ENCODE results near the gene C9orf50.
A peak's percentile ranks its signal among the peaks of the same experiment; 100 is the strongest.
"Not testable (repeated sequence)": the region's sequence is repeated elsewhere in the genome, so short reads cannot be mapped to it uniquely, and the experiment has no call there.

The C9orf50 gene

DNA sequence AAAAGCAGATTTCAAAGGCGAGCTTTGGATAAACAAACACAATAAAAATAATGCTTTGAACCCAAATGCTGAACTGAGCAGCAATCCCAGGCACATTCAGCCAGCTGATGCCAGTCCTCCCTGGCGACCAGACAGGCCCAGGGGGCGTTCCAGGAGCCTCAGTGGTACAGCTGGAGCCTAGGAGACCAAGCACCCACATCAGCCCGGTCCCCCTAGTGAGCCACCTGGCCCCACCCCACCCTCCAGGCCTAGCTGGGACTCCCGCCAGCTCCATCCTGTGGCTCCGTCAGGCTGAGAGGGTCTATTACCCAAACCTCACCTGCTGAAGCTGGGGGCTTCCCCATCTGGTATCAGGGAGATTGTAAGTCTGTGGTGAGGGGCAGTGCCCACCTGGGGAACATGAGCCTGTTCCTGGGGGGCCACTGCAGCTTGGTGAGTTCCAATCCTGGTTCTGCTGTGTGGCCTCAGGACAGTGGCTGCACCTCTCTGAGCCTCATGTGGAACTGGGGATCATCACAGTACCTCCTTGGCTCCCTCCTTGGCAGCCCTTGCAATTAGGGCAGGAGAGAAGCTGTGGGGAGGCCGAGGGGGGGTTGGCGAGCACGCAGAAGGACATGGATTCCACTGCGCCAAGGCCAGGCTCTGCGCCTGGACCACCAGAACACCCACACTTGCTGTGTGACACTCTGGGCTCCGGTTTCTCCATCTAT is 16.7 kb downstream of the C9orf50 start:
- H3K4me1 ChIP-seq (ENCODE audit: insufficient read depth, low read length), result peaks cover 18% of the 10 kb centered on the region
- H3K27ac ChIP-seq (ENCODE audit: low read depth, low read length), result no peak overlapping the region
- H3K27me3 ChIP-seq (ENCODE audit: control insufficient read depth in 1 of 2, insufficient read depth in 2 of 2, low read length in 2 of 2), result no peaks in the 10 kb centered on the region
- H3K36me3 ChIP-seq (ENCODE audit: insufficient read depth, low read length), result no peaks in the 10 kb centered on the region
- H3K9me3 ChIP-seq (ENCODE audit: low read length), result no peaks in the 10 kb centered on the region
- no peak overlapping the region for H3K9ac ChIP-seq (ENCODE audit: low read length)
- no peak overlapping the region for H3K4me3 ChIP-seq (ENCODE audit: low read depth in 1 of 2, low read length in 2 of 2)

DNA sequence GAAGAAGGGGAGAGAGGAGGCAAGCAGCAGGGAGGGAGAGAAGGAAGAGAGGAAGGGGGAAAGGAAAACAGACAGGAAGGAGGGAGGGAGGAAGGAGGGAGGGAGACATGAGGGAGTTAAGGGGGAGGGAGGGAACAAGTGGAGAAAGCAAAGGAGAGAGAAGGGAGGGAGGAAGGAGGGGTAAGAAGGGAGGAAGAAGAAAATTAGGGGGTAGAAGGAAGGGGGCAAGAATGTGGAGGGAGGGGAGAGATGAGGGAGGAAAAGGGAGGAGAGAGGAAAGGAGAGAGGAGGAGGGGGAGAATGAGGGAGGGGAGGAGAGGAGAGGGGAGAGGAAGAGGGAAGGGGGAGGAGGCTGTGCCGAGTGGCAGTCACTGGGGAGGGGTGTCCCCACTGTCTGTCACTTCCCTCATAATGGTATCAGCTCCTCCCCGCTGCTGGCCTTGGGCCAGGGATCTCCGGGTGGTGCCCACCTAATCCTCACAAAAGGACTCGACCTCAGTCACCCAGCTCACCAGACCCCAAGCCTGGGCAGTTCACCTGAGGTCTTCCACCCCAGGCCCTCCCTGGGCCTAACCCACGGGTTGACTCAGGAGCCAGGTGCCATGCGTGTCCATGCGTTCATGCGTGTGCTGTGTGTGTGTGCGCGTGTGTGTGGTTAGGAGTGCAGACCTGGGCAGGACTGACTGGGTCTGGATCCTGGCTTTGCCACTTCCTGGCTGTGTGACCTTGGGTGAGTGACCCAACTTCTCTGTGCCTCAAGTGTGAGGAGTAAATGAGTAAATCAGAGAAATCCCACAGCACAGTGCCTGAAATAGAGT is 18.1 kb downstream of the C9orf50 start:
- Histone ChIP-seq H3K9me3 (ENCODE audit: low read length) (no peaks in the 10 kb centered on the region), H3K4me1 (ENCODE audit: insufficient read depth, low read length) (peaks cover 16% of the 10 kb centered on the region), H3K27me3 (ENCODE audit: control insufficient read depth in 1 of 2, insufficient read depth in 2 of 2, low read length in 2 of 2) (no peaks in the 10 kb centered on the region), H3K36me3 (ENCODE audit: insufficient read depth, low read length) (no peaks in the 10 kb centered on the region), H3K4me3 (ENCODE audit: low read depth in 1 of 2, low read length in 2 of 2) (no peak overlapping the region), H3K9ac (ENCODE audit: low read length) (no peak overlapping the region), H3K27ac (ENCODE audit: low read depth, low read length) (no peak overlapping the region)

DNA sequence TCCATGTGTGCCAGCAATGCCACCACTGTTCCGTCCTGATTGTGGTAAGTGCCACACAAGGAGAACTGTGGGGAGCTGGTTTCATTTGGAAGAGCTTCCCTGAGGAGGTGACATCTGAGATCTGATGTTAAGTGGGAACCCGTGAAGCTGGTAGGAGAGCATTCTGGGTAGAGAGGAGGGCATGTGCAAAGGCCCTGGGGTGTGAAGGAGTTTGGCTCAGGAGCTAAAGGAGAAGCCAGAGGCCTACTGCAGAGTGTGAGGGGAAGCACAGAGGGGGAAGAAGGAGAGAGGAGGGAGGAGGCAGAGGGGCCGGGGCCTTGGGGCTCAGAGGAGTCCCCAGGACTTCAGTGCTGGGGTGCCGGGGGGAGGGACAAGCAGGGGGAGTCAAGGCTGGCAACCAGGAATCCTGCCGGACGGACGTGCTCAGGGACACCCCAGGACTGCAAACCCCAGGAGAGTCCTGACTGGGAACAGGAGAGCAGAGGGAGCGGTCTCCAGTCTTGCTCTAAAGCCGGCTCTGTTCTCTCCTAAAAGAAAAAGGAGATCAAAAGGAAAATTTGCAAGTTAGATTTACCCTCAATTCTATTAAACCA is 19.7 kb downstream of the C9orf50 start:
- peaks cover 17% of the 10 kb centered on the region for H3K4me1 ChIP-seq (ENCODE audit: insufficient read depth, low read length)

DNA sequence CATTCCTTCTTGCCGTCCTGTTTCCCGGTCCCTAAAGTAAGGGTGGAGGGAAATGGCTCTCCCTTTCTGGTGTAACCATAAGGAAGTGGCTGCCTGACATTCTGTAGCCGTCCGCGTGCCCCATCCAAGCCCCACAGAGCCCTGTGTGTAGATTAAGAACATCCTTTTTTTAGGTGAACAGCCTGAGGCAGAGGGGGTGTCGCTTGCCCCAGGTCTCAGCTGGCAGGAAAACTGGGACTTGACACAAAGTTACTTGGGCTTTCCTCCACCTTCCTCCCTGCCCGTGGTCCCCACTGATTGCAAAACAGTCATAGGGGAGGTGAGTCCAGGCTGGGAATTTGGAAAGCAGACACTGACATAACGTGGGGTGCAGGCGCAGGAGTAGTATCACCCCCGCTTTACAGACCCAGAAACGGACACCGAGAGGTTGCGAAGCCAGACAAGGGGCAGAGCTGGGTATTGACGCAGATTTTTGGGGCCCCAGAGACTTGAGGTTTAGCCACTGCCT is 22.8 kb downstream of the C9orf50 start:
- Histone ChIP-seq H3K4me1 (ENCODE audit: insufficient read depth, low read length) (peaks cover 20% of the 10 kb centered on the region), H3K9me3 (ENCODE audit: low read length) (no peaks in the 10 kb centered on the region), H3K27ac (ENCODE audit: low read depth, low read length) (no peak overlapping the region), H3K36me3 (ENCODE audit: insufficient read depth, low read length) (no peaks in the 10 kb centered on the region), H3K9ac (ENCODE audit: low read length) (peak overlapping the region; percentile 14), H3K4me3 (ENCODE audit: low read depth in 1 of 2, low read length in 2 of 2) (peak overlapping the region; percentile 39 to 67), H3K27me3 (ENCODE audit: control insufficient read depth in 1 of 2, insufficient read depth in 2 of 2, low read length in 2 of 2) (no peaks in the 10 kb centered on the region)

More for the DNA sequence above, 19.7 kb downstream of the C9orf50 start:
- no peak overlapping the region for H3K9ac ChIP-seq (ENCODE audit: low read length)
- no peak overlapping the region for H3K4me3 ChIP-seq (ENCODE audit: low read depth in 1 of 2, low read length in 2 of 2)
- no peaks in the 10 kb centered on the region for H3K36me3 ChIP-seq (ENCODE audit: insufficient read depth, low read length)
- no peaks in the 10 kb centered on the region for H3K27me3 ChIP-seq (ENCODE audit: control insufficient read depth in 1 of 2, insufficient read depth in 2 of 2, low read length in 2 of 2)
- H3K9me3 ChIP-seq (ENCODE audit: low read length), result no peaks in the 10 kb centered on the region
- no peak overlapping the region for H3K27ac ChIP-seq (ENCODE audit: low read depth, low read length)

DNA sequence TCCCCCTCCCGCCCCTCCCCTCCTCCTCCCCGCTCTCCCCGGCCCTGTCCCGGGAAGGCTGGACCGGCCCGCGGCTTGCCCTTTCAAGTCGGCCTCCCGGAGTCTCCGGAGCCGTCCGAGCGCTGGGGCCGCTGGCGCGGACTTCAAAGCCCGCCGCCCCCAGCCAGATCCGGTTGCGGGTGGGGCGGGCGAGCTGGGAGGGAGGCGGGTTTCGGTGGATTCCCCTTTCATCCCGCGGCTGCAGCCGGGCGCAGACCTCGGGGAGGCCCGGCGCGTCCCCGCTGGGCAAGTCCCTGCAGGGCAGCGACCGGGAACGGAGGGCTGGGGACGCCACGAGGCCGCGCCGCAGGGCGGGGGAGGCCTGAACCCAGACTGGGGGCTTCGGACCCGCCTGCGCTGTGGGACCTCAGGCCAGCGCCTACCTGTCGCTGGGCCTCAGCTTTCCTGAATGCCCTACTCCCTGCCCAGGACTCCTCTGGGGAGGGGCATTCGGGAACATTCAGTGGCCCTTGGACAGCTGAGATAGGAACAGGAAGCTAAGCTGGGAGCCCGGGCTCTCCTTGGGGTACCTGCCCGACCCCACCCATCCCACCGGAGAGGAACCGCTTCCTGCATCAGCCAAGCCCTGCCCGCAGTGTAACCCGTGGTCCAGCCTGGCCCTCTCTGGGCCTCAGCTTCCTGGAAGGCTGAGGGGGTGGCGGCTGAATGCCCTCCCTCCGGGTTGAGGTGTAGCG is 23.4 kb downstream of the C9orf50 start:
- H3K36me3 ChIP-seq (ENCODE audit: insufficient read depth, low read length), result no peaks in the 10 kb centered on the region
- peaks cover 20% of the 10 kb centered on the region for H3K4me1 ChIP-seq (ENCODE audit: insufficient read depth, low read length)
- H3K9ac ChIP-seq (ENCODE audit: low read length), result peak overlapping the region; percentile 14
- H3K27ac ChIP-seq (ENCODE audit: low read depth, low read length), result peak overlapping the region; percentile 57
- H3K4me3 ChIP-seq (ENCODE audit: low read depth in 1 of 2, low read length in 2 of 2), result peak overlapping the region; percentile 39 to 67
- no peaks in the 10 kb centered on the region for H3K27me3 ChIP-seq (ENCODE audit: control insufficient read depth in 1 of 2, insufficient read depth in 2 of 2, low read length in 2 of 2)
- no peaks in the 10 kb centered on the region for H3K9me3 ChIP-seq (ENCODE audit: low read length)

DNA sequence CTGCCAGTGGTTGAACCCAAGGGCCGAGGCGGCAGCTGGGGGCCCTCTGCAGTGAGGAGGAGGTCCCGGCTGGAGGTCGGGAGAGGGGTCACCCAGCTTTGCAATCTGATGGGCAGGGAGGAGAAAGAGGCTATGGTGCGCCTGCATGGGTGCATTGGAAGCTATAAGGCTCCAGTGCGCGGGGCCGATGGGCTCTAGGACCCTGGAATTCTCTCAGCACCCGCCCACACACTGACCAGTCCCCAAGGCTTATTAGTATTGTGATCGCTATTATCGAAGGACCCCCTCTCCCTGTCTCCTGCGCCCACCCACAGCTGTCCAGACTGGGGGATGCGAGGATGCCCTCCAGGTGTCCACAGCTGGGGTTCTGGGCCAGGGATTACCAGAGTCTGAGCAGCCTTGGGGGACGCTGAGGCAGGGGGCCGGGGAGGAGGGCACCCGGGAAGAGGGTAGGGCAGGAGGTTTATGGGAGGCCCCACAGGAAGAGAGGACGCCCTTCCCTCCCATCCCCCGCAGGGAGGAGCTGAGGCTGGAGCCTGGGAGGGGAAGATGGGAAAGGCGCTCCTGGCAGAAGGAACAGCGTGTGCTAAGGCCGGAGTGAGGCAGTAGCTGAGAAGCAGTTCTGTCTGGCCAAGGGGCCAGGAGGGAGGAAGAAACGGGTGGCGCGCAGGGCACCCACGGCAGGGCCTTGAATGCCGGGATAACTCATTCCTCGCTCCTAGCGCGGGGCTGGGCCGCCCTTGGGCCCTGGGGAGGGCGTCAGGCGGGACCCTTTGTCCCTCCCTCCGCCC is 24.2 kb downstream of the C9orf50 start:
- Histone ChIP-seq H3K9ac (ENCODE audit: low read length) (no peak overlapping the region), H3K4me3 (ENCODE audit: low read depth in 1 of 2, low read length in 2 of 2) (peak overlapping the region; percentile 25 to 43), H3K9me3 (ENCODE audit: low read length) (no peaks in the 10 kb centered on the region), H3K36me3 (ENCODE audit: insufficient read depth, low read length) (no peaks in the 10 kb centered on the region), H3K4me1 (ENCODE audit: insufficient read depth, low read length) (peaks cover 20% of the 10 kb centered on the region), H3K27me3 (ENCODE audit: control insufficient read depth in 1 of 2, insufficient read depth in 2 of 2, low read length in 2 of 2) (no peaks in the 10 kb centered on the region), H3K27ac (ENCODE audit: low read depth, low read length) (peak overlapping the region; percentile 74)

DNA sequence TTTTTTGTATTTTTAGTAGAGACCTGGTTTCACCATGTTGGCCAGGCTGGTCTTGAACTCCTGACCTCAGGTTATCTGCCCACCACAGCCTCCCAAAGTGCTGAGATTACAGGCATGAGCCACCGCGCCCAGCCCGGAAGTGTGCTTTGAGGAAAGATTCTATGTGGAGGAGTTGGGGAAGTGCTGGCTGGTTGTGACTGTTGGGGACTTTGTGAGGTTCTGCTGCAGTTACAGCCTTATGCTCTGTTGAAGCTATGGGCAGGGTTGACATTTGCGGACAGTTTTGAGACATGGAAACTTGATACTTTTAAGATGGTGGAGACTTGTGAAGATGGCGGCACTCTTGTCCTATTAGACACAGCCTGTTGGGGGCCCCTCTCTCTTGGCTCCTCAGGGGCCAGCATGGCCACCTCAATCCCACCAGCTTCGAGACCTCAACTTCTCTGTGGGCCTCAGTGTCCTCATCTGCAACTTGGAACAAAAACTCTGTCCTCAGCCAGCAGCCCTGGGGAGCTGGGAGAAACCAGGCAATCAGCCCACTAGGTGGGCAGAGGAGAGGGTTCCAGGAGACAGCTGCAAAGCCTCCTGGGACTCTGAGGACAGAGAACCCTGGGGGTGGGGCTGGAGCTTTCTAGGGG is 24.9 kb downstream of the C9orf50 start:
- H3K27me3 ChIP-seq (ENCODE audit: control insufficient read depth in 1 of 2, insufficient read depth in 2 of 2, low read length in 2 of 2), result no peaks in the 10 kb centered on the region
- no peak overlapping the region for H3K9ac ChIP-seq (ENCODE audit: low read length)
- H3K36me3 ChIP-seq (ENCODE audit: insufficient read depth, low read length), result no peaks in the 10 kb centered on the region
- H3K27ac ChIP-seq (ENCODE audit: low read depth, low read length), result peak overlapping the region; percentile 74
- no peaks in the 10 kb centered on the region for H3K9me3 ChIP-seq (ENCODE audit: low read length)
- H3K4me1 ChIP-seq (ENCODE audit: insufficient read depth, low read length), result peaks cover 20% of the 10 kb centered on the region
- no peak overlapping the region for H3K4me3 ChIP-seq (ENCODE audit: low read depth in 1 of 2, low read length in 2 of 2)

DNA sequence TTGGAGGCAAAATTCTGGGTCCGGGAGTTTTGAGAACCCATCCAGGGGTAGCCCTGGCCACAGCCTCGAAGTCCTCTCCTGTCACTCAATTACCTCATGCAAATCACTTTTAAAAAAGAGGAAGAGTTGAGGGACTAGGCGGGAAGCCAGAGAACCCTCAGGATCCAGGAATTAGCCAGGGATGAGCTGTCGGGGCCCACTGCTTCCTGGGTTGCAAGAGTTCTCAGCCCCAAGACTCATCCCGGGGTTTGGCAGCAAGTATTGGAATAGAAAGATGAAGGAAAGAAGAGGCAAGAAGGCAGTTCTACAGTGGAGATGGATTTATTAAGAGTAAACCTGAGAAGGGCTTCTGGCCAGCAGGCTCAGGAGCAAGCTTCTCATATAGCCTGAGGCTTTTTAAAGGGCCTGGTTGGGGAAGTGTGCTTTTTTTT is 25.6 kb downstream of the C9orf50 start:
- no peak overlapping the region for H3K4me3 ChIP-seq (ENCODE audit: low read depth in 1 of 2, low read length in 2 of 2)
- no peaks in the 10 kb centered on the region for H3K9me3 ChIP-seq (ENCODE audit: low read length)
- no peak overlapping the region for H3K27ac ChIP-seq (ENCODE audit: low read depth, low read length)
- H3K36me3 ChIP-seq (ENCODE audit: insufficient read depth, low read length), result no peaks in the 10 kb centered on the region
- no peaks in the 10 kb centered on the region for H3K27me3 ChIP-seq (ENCODE audit: control insufficient read depth in 1 of 2, insufficient read depth in 2 of 2, low read length in 2 of 2)
- H3K9ac ChIP-seq (ENCODE audit: low read length), result no peak overlapping the region
- H3K4me1 ChIP-seq (ENCODE audit: insufficient read depth, low read length), result peaks cover 20% of the 10 kb centered on the region

DNA sequence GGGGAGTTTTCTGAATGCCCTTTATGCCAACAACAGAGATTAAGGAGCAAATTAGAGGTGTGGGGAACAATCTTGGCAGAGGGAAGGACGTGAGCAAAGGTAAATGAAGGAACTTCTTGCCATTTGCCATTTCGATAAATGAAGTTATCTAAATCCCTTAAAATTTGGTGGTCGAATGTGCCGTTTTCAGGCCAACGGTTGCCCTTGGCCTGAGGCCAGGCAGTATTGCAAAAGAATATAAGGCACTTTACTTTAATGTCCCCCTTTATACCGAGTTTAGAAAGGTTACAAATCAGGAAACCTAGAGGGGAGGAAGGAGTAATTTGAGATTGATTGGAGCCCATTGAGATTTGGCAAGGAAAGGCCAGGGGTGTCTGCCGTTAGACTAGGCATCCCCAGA is 26.3 kb downstream of the C9orf50 start:
- Histone ChIP-seq H3K9me3 (ENCODE audit: low read length) (no peaks in the 10 kb centered on the region), H3K36me3 (ENCODE audit: insufficient read depth, low read length) (no peaks in the 10 kb centered on the region), H3K4me3 (ENCODE audit: low read depth in 1 of 2, low read length in 2 of 2) (no peak overlapping the region), H3K27ac (ENCODE audit: low read depth, low read length) (no peak overlapping the region), H3K9ac (ENCODE audit: low read length) (no peak overlapping the region), H3K27me3 (ENCODE audit: control insufficient read depth in 1 of 2, insufficient read depth in 2 of 2, low read length in 2 of 2) (no peaks in the 10 kb centered on the region), H3K4me1 (ENCODE audit: insufficient read depth, low read length) (peaks cover 20% of the 10 kb centered on the region)

DNA sequence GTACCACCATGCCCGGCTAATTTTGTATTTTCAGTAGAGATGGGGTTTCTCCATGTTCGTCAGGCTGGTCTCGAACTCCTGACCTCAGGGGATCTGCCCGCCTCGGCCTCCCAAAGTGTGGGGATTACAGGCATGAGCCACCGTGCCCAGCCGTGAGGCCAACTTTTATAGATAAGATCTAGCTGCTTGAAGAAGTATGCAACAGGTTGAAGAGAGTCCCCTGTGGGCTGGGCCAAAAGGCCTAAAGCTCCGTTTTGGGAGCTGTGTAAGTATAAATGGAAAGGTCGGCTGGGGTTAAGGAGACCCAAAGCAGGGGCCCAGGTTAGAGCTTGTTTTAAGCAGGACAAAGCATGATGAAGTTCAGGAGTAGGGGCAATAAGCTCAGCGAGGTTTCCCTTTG is 28.1 kb downstream of the C9orf50 start:
- not testable (repeated sequence) for H3K9me3 ChIP-seq (ENCODE audit: low read length); H3K27me3 ChIP-seq (ENCODE audit: control insufficient read depth in 1 of 2, insufficient read depth in 2 of 2, low read length in 2 of 2); H3K4me3 ChIP-seq (ENCODE audit: low read depth in 1 of 2, low read length in 2 of 2); H3K9ac ChIP-seq (ENCODE audit: low read length); H3K27ac ChIP-seq (ENCODE audit: low read depth, low read length); H3K36me3 ChIP-seq (ENCODE audit: insufficient read depth, low read length)
- peaks cover 14% of the 10 kb centered on the region for H3K4me1 ChIP-seq (ENCODE audit: insufficient read depth, low read length)

All from muscle layer of colon (tissue), 2 donors.